Stomach smooth muscle (tissue), 2 donors: ENCODE results near the gene ALK.

Experiments used
- H3K27ac ChIP-seq: one replicate; pipeline ENCODE4 v1.7.0; 2013; ENCODE audit warnings: mild to moderate bottlenecking, low read length, inconsistent platforms
- H3K27me3 ChIP-seq, 2 donors: one replicate each; pipeline ENCODE4 v1.7.0; 2013; ENCODE audit warnings: low read length in 2 of 2; ENCODE audit not compliant: insufficient read depth in 2 of 2, control insufficient read depth in 1 of 2
- H3K36me3 ChIP-seq, 2 donors: one replicate each; pipeline ENCODE4 v1.7.0; 2013; ENCODE audit warnings: low read length in 2 of 2; ENCODE audit not compliant: control insufficient read depth in 2 of 2, insufficient read depth in 2 of 2
- H3K4me1 ChIP-seq: one replicate; pipeline ENCODE4 v1.7.0; 2013; ENCODE audit warnings: low read length; ENCODE audit not compliant: control insufficient read depth, insufficient read depth
- H3K4me3 ChIP-seq, 2 donors: one replicate each; pipeline ENCODE4 v1.7.0; 2013; ENCODE audit warnings: low read length in 2 of 2
- H3K9ac ChIP-seq, 2 donors: one replicate each; pipeline ENCODE4 v1.7.0; 2013; ENCODE audit warnings: low read length in 2 of 2, mild to moderate bottlenecking in 1 of 2
- H3K9me3 ChIP-seq, 2 donors: one replicate each; pipeline ENCODE4 v1.7.0; 2013; ENCODE audit warnings: low read length in 2 of 2; ENCODE audit not compliant: control insufficient read depth in 2 of 2
- donor health status: healthy.
- donor health status: Pancreatic carcinoma.

Gene ALK

DNA sequence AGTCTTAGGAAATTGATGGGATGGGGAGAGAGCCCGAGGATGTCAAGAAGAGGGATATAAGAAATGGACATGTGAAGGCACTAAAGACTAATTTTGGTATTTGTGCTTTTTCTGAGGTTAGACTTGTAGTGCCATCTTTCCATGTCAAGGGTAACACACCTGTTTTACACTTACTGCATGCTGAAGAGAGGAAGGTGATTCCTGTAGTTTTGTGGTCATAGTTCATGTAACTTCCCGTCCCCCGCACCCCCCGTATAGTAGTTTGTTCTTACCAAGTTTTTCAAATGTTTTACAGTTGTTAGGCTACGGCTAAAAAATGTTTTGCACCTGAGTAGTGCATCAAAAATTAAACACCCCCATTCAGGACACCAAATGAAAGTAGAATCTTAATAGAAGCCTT lies 732.3 kb downstream of the ALK start:
- H3K27me3 ChIP-seq = no peaks in the 10 kb centered on the region
- H3K36me3 ChIP-seq = peaks cover 2 to 7% of the 10 kb centered on the region in 2 donors
- H3K4me3 ChIP-seq = no peak overlapping the region
- no peak overlapping the region for H3K9ac ChIP-seq
- H3K4me1 ChIP-seq = no peaks in the 10 kb centered on the region
- no peaks in the 10 kb centered on the region for H3K9me3 ChIP-seq
- H3K27ac ChIP-seq = no peak overlapping the region

DNA sequence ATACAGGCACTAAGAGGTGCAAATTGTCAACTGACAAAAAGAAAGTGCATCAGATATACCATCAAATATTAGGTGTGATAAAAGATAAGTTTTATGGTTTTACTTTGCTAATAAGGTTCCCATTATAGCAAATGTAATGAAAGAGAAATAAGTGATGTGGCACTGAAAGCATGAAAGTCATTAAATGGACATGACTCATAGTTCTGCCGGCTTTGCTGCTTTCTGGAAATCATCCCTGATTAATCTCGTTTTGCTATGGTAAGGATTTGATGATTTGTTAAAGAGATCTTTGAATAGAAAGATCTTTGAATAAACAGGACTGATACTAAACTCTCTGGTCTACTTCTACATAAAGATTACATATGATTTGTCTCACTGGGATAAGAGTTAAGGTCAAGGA lies 733.5 kb downstream of the ALK start:
- Histone ChIP-seq H3K4me3 (no peak overlapping the region), H3K36me3 (peaks cover 5 to 7% of the 10 kb centered on the region in 2 donors), H3K9me3 (no peaks in the 10 kb centered on the region), H3K27me3 (no peaks in the 10 kb centered on the region), H3K27ac (no peak overlapping the region), H3K4me1 (no peaks in the 10 kb centered on the region), H3K9ac (no peak overlapping the region)

DNA sequence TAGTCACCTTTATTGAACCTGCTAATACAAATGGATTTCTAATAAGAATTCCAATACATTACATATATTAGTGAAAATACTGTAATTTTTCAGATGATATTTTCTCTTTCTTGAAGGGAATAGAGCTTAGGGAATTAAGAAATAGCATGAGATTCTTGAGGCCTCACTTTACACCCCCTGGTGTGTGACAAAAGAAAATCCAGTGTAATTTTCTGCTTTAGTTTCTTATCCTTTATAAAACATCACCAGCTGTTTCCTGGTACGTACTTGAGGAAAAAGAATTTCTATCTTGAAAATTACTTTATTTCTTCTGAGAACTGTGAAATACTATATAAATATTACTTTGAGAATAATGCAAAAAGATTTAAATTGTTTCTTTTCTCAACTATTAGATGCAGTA lies 734.6 kb downstream of the ALK start:
- no peaks in the 10 kb centered on the region for H3K4me1 ChIP-seq
- H3K27me3 ChIP-seq = no peaks in the 10 kb centered on the region
- no peaks in the 10 kb centered on the region for H3K9me3 ChIP-seq
- no peak overlapping the region for H3K4me3 ChIP-seq
- no peak overlapping the region for H3K27ac ChIP-seq
- H3K9ac ChIP-seq = no peak overlapping the region
- peaks cover 5 to 7% of the 10 kb centered on the region in 2 donors for H3K36me3 ChIP-seq

DNA sequence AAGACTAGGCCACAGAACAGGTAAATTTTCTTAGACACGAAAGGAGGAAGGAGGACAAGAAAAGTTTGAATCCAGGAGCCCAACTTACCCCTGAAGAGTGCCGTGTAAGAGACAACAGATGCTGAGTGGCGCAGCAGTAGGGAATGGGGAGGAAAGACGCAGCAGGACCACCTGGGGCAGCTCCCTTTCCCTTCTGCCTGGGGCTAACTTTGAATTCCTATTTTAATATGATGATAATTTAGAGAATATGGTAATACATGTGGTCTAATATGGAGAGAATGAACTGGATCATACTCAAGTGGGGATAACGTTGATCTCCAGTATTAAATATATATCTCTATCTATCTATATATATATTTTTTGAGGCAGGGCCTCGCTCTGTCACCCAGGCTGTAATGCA lies 736.9 kb downstream of the ALK start:
- Histone ChIP-seq H3K27me3 (no peaks in the 10 kb centered on the region), H3K4me3 (no peak overlapping the region), H3K9ac (no peak overlapping the region), H3K27ac (no peak overlapping the region), H3K4me1 (no peaks in the 10 kb centered on the region), H3K9me3 (no peaks in the 10 kb centered on the region), H3K36me3 (peaks cover 7 to 11% of the 10 kb centered on the region in 2 donors)

DNA sequence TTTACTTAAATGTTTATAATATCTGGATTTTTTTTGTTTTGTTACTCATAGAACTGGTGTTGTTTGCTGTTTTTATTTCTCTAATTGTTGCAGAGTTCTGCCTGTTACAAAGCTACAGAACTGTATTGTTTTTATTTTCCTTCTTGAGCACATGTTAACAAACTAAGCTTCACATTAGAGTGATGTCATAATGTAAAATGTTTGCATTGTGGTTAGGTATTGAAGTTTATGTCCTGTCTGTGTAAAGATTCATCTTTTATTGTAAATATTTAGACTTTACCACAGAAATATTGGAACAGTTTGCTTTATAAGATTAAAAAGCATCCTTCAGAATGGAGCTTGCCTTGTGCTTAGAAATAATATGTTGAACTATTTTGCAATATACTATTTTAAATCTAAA lies 738.5 kb downstream of the ALK start:
- no peaks in the 10 kb centered on the region for H3K27me3 ChIP-seq
- H3K9ac ChIP-seq = no peak overlapping the region
- H3K4me3 ChIP-seq = no peak overlapping the region
- peaks cover 7 to 11% of the 10 kb centered on the region in 2 donors for H3K36me3 ChIP-seq
- H3K27ac ChIP-seq = no peak overlapping the region
- H3K4me1 ChIP-seq = no peaks in the 10 kb centered on the region
- no peaks in the 10 kb centered on the region for H3K9me3 ChIP-seq

DNA sequence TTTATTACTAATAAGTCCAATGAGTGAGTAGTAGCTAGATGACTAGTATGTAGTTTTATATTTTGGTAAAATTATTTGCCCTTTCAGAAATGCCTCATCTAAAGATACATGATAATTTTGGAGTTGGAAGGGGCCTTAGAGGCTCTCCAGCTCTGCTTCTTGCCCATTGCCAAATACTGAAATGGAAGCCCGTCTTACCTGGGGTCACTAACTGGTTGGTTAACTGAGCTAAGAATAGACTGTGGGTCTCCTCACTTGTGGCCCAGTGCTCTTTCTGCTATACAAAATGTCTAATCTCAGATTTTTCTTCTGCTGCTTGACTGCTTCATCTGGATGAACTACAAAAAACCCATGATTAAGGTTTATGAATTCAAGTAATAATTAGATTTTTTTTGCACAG lies 739.1 kb downstream of the ALK start:
- no peak overlapping the region for H3K9ac ChIP-seq
- H3K9me3 ChIP-seq = no peaks in the 10 kb centered on the region
- no peaks in the 10 kb centered on the region for H3K27me3 ChIP-seq
- peaks cover 7 to 11% of the 10 kb centered on the region in 2 donors for H3K36me3 ChIP-seq
- H3K4me3 ChIP-seq = no peak overlapping the region
- H3K27ac ChIP-seq = no peak overlapping the region
- H3K4me1 ChIP-seq = no peaks in the 10 kb centered on the region

DNA sequence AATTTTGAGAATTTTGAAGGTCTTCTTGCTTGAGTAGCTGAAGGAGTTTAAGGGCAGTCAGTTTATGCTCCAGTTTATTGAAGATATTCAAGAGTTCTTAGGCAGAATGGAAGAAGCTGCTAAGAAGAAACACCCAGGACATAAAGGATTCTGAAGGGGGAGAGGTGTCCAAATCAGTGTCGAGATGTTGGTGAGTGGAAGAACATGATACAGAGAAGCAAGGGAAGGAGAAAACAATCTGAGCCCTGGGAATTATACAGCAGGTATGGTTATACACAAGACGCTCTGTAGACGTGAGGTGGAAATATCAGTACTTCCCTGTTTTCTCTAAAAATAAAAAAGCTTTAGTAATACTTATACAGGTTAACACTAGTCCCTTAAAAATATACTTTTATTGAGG lies 746.0 kb downstream of the ALK start:
- Histone ChIP-seq H3K9me3 (no peaks in the 10 kb centered on the region), H3K36me3 (peaks cover 6 to 15% of the 10 kb centered on the region in 2 donors), H3K9ac (no peak overlapping the region), H3K4me3 (no peak overlapping the region), H3K4me1 (no peaks in the 10 kb centered on the region), H3K27me3 (no peaks in the 10 kb centered on the region), H3K27ac (no peak overlapping the region)

DNA sequence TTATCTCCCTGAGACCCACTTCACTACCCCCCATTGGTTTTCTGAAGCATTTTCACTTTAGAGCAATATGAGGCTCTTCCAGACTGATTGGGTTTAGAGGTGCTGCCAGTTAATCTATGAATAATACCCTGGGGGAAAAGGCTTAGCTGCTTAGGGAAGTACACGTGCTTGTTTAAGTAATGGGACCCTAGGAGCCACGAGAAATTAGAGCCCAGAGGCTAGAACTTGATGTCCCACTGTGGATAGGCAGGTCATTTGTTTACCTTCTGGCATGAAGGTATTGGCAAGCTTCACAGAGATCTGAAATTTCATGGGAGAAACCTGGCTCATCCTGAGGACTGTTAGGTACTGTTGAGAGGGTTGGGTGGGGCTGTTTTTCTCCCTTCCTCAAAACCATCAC lies 746.4 kb downstream of the ALK start:
- H3K27me3 ChIP-seq = no peaks in the 10 kb centered on the region
- H3K36me3 ChIP-seq = peaks cover 6 to 12% of the 10 kb centered on the region in 2 donors
- no peak overlapping the region for H3K9ac ChIP-seq
- no peaks in the 10 kb centered on the region for H3K4me1 ChIP-seq
- no peak overlapping the region for H3K4me3 ChIP-seq
- no peak overlapping the region for H3K27ac ChIP-seq
- no peaks in the 10 kb centered on the region for H3K9me3 ChIP-seq

DNA sequence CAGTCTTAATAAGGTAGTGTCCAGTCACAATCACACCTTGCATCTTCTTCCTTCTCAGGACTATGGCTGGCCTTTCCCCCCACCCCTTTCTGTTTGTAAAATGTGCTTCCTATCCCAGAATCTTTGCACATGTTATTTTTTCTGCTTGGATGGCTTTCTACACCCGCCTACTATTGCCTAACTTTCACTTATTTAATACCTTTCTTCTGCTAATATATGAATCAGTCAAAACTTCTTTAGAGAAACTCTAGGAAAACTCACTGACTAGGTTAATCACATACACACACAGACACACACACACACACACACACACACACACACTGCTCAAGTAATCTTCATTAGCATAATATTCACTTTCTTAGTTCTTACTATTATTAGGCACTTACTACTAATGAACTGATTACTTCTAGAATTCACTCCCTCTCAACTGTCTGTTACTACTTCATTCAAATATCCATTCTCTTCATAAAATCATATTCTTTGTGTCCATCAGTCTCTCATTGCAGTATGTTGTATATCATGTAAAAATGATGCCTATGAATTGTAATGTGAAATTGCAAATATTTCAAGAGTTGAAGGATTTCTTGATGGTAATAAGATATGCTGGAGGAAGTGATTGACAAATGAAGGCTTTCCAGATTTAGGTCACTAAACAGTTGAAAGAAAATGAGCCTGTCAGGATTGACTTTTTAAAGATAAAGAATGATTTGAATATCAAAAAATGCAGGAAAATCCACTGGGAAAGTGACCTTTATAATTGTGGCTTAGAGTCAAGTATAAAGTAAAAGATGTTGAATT lies 754.9 kb downstream of the ALK start:
- no peaks in the 10 kb centered on the region for H3K27me3 ChIP-seq
- no peak overlapping the region for H3K27ac ChIP-seq
- H3K4me1 ChIP-seq = no peaks in the 10 kb centered on the region
- peaks cover 6 to 10% of the 10 kb centered on the region in 2 donors for H3K36me3 ChIP-seq
- H3K9me3 ChIP-seq = no peaks in the 10 kb centered on the region
- H3K9ac ChIP-seq = no peak overlapping the region
- H3K4me3 ChIP-seq = no peak overlapping the region

DNA sequence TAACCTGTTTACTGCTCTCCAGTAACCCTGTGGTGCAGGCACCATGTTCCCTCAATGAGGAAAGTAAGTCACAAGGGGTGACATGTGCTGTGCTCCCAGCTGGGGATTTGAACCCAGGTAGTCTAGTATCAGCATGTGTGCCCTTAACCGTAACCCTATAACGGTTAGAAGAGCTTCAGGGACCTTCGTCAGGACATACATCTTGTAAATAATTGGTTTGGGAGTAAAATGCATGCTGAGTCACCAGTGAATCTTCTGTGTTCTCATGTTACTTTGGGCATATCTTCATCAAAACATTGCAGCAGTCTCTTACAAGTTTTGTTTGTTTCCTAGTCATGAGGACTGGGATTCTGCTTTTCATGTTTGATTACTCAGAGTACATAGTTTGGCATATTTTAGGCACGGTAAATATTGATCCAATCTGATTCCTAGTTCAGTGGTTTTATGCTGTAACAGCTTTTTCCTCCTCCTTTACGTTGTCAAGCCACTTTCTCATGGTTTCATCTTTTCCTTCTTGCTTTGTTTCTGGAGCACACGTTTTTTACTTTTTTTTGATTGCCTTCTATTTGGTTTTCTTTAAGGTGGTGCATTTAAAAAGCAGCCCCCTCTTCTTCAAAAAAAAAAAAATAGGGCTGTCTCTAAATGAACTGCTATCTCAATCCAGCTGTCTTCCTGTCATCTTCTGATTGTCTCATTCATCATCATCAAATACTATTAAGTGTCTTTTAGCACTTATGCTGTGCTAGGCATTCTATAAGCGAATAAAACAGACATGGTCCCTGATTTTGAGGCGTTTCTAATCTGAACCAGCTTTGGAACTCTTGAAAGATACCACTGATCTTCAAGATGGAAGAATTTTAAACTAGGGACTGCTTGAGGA lies 755.8 kb downstream of the ALK start:
- Histone ChIP-seq H3K9ac (no peak overlapping the region), H3K9me3 (no peaks in the 10 kb centered on the region), H3K4me1 (no peaks in the 10 kb centered on the region), H3K27me3 (no peaks in the 10 kb centered on the region), H3K36me3 (peaks cover 6 to 11% of the 10 kb centered on the region in 2 donors), H3K27ac (no peak overlapping the region), H3K4me3 (no peak overlapping the region)
